CD14-positive monocyte (primary cell): ENCODE data around the gene PNKD. TPM values are rescaled to one million over a fixed set of nuclear protein-coding genes. Genes with fewer than 3 reads are reported as not detected.

Experiments used
- DNase-seq, 3 donors: peaks; one replicate each; pipeline ENCODE4 v3.0.0-alpha.2; 2011 to 2022
- H2AFZ ChIP-seq: 2 replicates; pipeline ENCODE4 v1.6.0; 2012; ENCODE audit warnings: mild to moderate bottlenecking, low read depth, low read length, inconsistent platforms; ENCODE audit not compliant: insufficient read depth, poor library complexity, severe bottlenecking
- H3K27ac ChIP-seq, 2 donors: 1 replicate in 1 of 2; 2 replicates in 1 of 2; pipeline ENCODE4 v1.5.1; 2012 to 2013; ENCODE audit warnings: low read length in 2 of 2, control low read depth in 1 of 2, inconsistent platforms in 1 of 2, low read depth in 1 of 2, mild to moderate bottlenecking in 1 of 2
- H3K27me3 ChIP-seq, 2 donors: one replicate each; pipeline versions ENCODE4 v1.6.0 to v1.6.1; 2011 to 2013; ENCODE audit warnings: low read length in 2 of 2; ENCODE audit not compliant: control insufficient read depth in 2 of 2, insufficient read depth in 2 of 2
- H3K36me3 ChIP-seq, 2 donors: replicated peaks in 1 of 2; 1 replicate in 1 of 2; 2 replicates in 1 of 2; pipeline versions ENCODE4 v1.5.1 to v1.6.1; 2012 to 2013; ENCODE audit warnings: low read length in 2 of 2, control low read depth in 1 of 2, inconsistent platforms in 1 of 2, mild to moderate bottlenecking in 1 of 2; ENCODE audit not compliant: insufficient read depth in 2 of 2, control insufficient read depth in 1 of 2
- H3K4me1 ChIP-seq, 2 donors: 1 replicate in 1 of 2; 2 replicates in 1 of 2; pipeline versions ENCODE4 v1.5.1 to v1.6.1; 2012 to 2013; ENCODE audit warnings: low read length in 2 of 2, control low read depth in 1 of 2, inconsistent platforms in 1 of 2, mild to moderate bottlenecking in 1 of 2, moderate library complexity in 1 of 2; ENCODE audit not compliant: insufficient read depth in 2 of 2, control insufficient read depth in 1 of 2
- H3K4me2 ChIP-seq: replicated peaks from 2 replicates; pipeline ENCODE3; 2012; ENCODE audit warnings: low read length, moderate library complexity, mild to moderate bottlenecking; ENCODE audit not compliant: poor library complexity, severe bottlenecking; ENCODE audit errors: extremely low read depth
- H3K4me3 ChIP-seq, 3 experiments: fragments of 200-600 bp in 1 of 3; sonication (generic) in 1 of 3; replicated peaks in 1 of 3; 1 replicate in 2 of 3; 2 replicates in 1 of 3; pipeline ENCODE4 v1.5.1; 2011 to 2013; ENCODE audit warnings: low read length in 3 of 3, mild to moderate bottlenecking in 3 of 3, control low read depth in 2 of 3, low read depth in 2 of 3, inconsistent platforms in 1 of 3, moderate library complexity in 1 of 3
- H3K79me2 ChIP-seq: 2 replicates; pipeline ENCODE4 v1.6.0; 2012; ENCODE audit warnings: mild to moderate bottlenecking, control low read depth, inconsistent platforms, low read length, moderate library complexity; ENCODE audit not compliant: insufficient read depth
- H3K9ac ChIP-seq: 2 replicates; pipeline ENCODE4 v1.6.0; 2017; ENCODE audit warnings: low read length, mild to moderate bottlenecking; ENCODE audit not compliant: insufficient read depth, poor library complexity, severe bottlenecking
- H3K9me3 ChIP-seq, 2 donors: replicated peaks in 1 of 2; 1 replicate in 1 of 2; 2 replicates in 1 of 2; pipeline versions ENCODE4 v1.5.1 to v1.6.1; 2012 to 2013; ENCODE audit warnings: low read length in 2 of 2, control low read depth in 1 of 2; ENCODE audit not compliant: control insufficient read depth in 1 of 2, insufficient read depth in 1 of 2
- H4K20me1 ChIP-seq: 2 replicates; pipeline ENCODE4 v1.6.0; 2012; ENCODE audit warnings: mild to moderate bottlenecking, low read length, control low read depth, moderate library complexity; ENCODE audit not compliant: insufficient read depth
- H3K27ac Mint-ChIP-seq, 7 donors: one replicate each; pipeline ENCODE4 v1.8.0; 2020; ENCODE audit warnings: mild to moderate bottlenecking in 7 of 7, mixed read lengths in 7 of 7, moderate library complexity in 6 of 7, inconsistent platforms in 2 of 7
- H3K27me3 Mint-ChIP-seq, 3 donors: one replicate each; pipeline ENCODE4 v1.8.0; 2021 to 2022; ENCODE audit warnings: low read depth in 3 of 3, mild to moderate bottlenecking in 3 of 3, mixed read lengths in 3 of 3, moderate library complexity in 3 of 3, inconsistent platforms in 1 of 3
- H3K36me3 Mint-ChIP-seq, 2 donors: one replicate each; pipeline ENCODE4 v1.8.0; 2020; ENCODE audit warnings: mixed read lengths in 2 of 2, inconsistent platforms in 1 of 2, mild to moderate bottlenecking in 1 of 2
- H3K4me1 Mint-ChIP-seq: one replicate; pipeline ENCODE4 v1.8.0; 2020; ENCODE audit warnings: mild to moderate bottlenecking, mixed read lengths
- H3K4me3 Mint-ChIP-seq, 2 donors: one replicate each; pipeline ENCODE4 v1.8.0; 2020; ENCODE audit warnings: mild to moderate bottlenecking in 2 of 2, mixed read lengths in 2 of 2, moderate library complexity in 1 of 2
- H3K9me3 Mint-ChIP-seq, 7 donors: one replicate each; pipeline ENCODE4 v1.8.0; 2020 to 2022; ENCODE audit warnings: mixed read lengths in 7 of 7, mild to moderate bottlenecking in 6 of 7, moderate library complexity in 6 of 7, inconsistent platforms in 2 of 7
- WGBS: methylation state at CpG from one replicate; pipeline ENCODE4 v1.1.5; 2013; ENCODE audit warnings: missing lambda C conversion rate; ENCODE audit not compliant: insufficient coverage; 5-methylcytosine and 5-hydroxymethylcytosine counted together
- intact Hi-C, 2 donors: fragments of 100-400 bp; cut with micrococcal nuclease; formaldehyde crosslinking; loops; one replicate each; pipeline versions ENCODE4 v1.15.0 to v1.15.1; 2023
- polyA plus RNA-seq, 3 donors: library from polyadenylated mRNA; depleted of rRNA in 1 of 3; unstranded in 2 of 3; stranded (reverse) in 1 of 3; fragments of 300-500 nt in 2 of 3; fragments of >200 nt in 1 of 3; fragmentation: Illumina TruSeq in 2 of 3; gene quantifications; 1 replicate in 2 of 3; 2 replicates in 1 of 3; pipeline ENCODE4 v1.2.3, GENCODE V29; 2012 to 2021
- TF ChIP-seq, protein P1 (sequence below): fragments of 200-600 bp; IDR thresholded peaks from one replicate; pipeline ENCODE4 v1.8.0; 2022; ENCODE audit warnings: antibody characterized with exemption, mild to moderate bottlenecking

The PNKD gene
- polyA plus RNA-seq, 3 donors, result 79.8 to 92.0 (median 88.2) TPM

GRCh38 chr2:218271487-218271797, 1.1 kb downstream of the PNKD start:
- H2AFZ ChIP-seq, result no peak overlapping the region
- Mint-ChIP-seq H3K27ac (peak overlapping the region in 5 of 7 donors; percentile 58 to 90 (median 85)), H3K4me1 (peaks cover 55% of the 10 kb centered on the region), H3K27me3 (peaks cover 0 to 3% (median 0%) of the 10 kb centered on the region in 3 donors), H3K4me3 (no peak overlapping the region), H3K9me3 (no peaks in the 10 kb centered on the region), H3K36me3 (peaks cover 40 to 49% of the 10 kb centered on the region in 2 donors)
- DNase-seq, result no peak
- peaks cover 46 to 52% of the 10 kb centered on the region in 2 donors for H3K4me1 ChIP-seq
- peaks cover 42 to 49% of the 10 kb centered on the region in 2 donors for H3K36me3 ChIP-seq
- intact Hi-C loops, result loop anchor here (5.0 to 10.0 kb wide), 4 partner anchors 126 to 293 kb away; partner anchors contain the start of genes CTDSP1 (in 2 of the 2), CNOT9 (in 1 of the 2) and USP37 (in 1 of the 2)
- TF ChIP-seq, protein P1, sequence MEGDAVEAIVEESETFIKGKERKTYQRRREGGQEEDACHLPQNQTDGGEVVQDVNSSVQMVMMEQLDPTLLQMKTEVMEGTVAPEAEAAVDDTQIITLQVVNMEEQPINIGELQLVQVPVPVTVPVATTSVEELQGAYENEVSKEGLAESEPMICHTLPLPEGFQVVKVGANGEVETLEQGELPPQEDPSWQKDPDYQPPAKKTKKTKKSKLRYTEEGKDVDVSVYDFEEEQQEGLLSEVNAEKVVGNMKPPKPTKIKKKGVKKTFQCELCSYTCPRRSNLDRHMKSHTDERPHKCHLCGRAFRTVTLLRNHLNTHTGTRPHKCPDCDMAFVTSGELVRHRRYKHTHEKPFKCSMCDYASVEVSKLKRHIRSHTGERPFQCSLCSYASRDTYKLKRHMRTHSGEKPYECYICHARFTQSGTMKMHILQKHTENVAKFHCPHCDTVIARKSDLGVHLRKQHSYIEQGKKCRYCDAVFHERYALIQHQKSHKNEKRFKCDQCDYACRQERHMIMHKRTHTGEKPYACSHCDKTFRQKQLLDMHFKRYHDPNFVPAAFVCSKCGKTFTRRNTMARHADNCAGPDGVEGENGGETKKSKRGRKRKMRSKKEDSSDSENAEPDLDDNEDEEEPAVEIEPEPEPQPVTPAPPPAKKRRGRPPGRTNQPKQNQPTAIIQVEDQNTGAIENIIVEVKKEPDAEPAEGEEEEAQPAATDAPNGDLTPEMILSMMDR, result no peak
- peaks cover 70% of the 10 kb centered on the region for H3K79me2 ChIP-seq
- H3K27ac ChIP-seq, result peak overlapping the region in 1 of 2 donors; percentile 69
- H3K4me2 ChIP-seq, result peak overlapping the region; percentile 99
- WGBS, result 78% methylated on average over 2 of the region's 4 CpGs
- H3K27me3 ChIP-seq, result no peaks in the 10 kb centered on the region
- peaks cover 74% of the 10 kb centered on the region for H4K20me1 ChIP-seq
- H3K9ac ChIP-seq, result no peak overlapping the region
- H3K4me3 ChIP-seq, result peak overlapping the region in 1 of 3 experiments; percentile 95
- no peaks in the 10 kb centered on the region for H3K9me3 ChIP-seq

- 91% methylated on average over 3 of the region's 5 CpGs for WGBS
- H3K9ac ChIP-seq, result no peak overlapping the region
- intact Hi-C loops, result loop anchor here (5.0 to 10.0 kb wide), 4 partner anchors 125 to 293 kb away; partner anchors contain the start of genes CTDSP1 (in 2 of the 2), CNOT9 (in 1 of the 2) and USP37 (in 1 of the 2)
Observed at GRCh38 chr2:218271865-218272530, 1.7 kb downstream of the PNKD start.

More at GRCh38 chr2:218271865-218272530, 1.7 kb downstream of the PNKD start:
- Histone ChIP-seq H3K4me3 (no peak overlapping the region), H3K36me3 (peaks cover 42 to 49% of the 10 kb centered on the region in 2 donors), H3K27me3 (no peaks in the 10 kb centered on the region), H4K20me1 (peaks cover 74% of the 10 kb centered on the region), H3K79me2 (peaks cover 70% of the 10 kb centered on the region), H3K9me3 (no peaks in the 10 kb centered on the region), H3K4me2 (no peak overlapping the region), H3K4me1 (peaks cover 46 to 56% of the 10 kb centered on the region in 2 donors), H2AFZ (no peak overlapping the region), H3K27ac (peak overlapping the region in 1 of 2 donors; percentile 69)
- H3K4me1 Mint-ChIP-seq, result peaks cover 57% of the 10 kb centered on the region
- H3K4me3 Mint-ChIP-seq, result no peak overlapping the region
- no peak for DNase-seq
- H3K27ac Mint-ChIP-seq, result peak overlapping the region; percentile 12 to 87 (median 58)
- no peaks in the 10 kb centered on the region for H3K9me3 Mint-ChIP-seq
- TF ChIP-seq, protein P1, result no peak
- H3K27me3 Mint-ChIP-seq, result peaks cover 0 to 3% (median 0%) of the 10 kb centered on the region in 3 donors
- H3K36me3 Mint-ChIP-seq, result peaks cover 42 to 49% of the 10 kb centered on the region in 2 donors
